ENCODE measurements around the gene SART1. TPM values are rescaled to one million over a fixed set of nuclear protein-coding genes. Genes with fewer than 3 reads are reported as not detected.

The SART1 gene, protein sequence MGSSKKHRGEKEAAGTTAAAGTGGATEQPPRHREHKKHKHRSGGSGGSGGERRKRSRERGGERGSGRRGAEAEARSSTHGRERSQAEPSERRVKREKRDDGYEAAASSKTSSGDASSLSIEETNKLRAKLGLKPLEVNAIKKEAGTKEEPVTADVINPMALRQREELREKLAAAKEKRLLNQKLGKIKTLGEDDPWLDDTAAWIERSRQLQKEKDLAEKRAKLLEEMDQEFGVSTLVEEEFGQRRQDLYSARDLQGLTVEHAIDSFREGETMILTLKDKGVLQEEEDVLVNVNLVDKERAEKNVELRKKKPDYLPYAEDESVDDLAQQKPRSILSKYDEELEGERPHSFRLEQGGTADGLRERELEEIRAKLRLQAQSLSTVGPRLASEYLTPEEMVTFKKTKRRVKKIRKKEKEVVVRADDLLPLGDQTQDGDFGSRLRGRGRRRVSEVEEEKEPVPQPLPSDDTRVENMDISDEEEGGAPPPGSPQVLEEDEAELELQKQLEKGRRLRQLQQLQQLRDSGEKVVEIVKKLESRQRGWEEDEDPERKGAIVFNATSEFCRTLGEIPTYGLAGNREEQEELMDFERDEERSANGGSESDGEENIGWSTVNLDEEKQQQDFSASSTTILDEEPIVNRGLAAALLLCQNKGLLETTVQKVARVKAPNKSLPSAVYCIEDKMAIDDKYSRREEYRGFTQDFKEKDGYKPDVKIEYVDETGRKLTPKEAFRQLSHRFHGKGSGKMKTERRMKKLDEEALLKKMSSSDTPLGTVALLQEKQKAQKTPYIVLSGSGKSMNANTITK
- 35.9 TPM for total RNA-seq
- long read RNA-seq, transcript SART1-201 (20 exons, 3,293 nt) = major isoform, 60 of 81 reads
- long read RNA-seq, partial matches to known transcripts = 14 of 81 reads
- long read RNA-seq, other reads (novel, unspliced or antisense) = 7 of 81 reads

DNA sequence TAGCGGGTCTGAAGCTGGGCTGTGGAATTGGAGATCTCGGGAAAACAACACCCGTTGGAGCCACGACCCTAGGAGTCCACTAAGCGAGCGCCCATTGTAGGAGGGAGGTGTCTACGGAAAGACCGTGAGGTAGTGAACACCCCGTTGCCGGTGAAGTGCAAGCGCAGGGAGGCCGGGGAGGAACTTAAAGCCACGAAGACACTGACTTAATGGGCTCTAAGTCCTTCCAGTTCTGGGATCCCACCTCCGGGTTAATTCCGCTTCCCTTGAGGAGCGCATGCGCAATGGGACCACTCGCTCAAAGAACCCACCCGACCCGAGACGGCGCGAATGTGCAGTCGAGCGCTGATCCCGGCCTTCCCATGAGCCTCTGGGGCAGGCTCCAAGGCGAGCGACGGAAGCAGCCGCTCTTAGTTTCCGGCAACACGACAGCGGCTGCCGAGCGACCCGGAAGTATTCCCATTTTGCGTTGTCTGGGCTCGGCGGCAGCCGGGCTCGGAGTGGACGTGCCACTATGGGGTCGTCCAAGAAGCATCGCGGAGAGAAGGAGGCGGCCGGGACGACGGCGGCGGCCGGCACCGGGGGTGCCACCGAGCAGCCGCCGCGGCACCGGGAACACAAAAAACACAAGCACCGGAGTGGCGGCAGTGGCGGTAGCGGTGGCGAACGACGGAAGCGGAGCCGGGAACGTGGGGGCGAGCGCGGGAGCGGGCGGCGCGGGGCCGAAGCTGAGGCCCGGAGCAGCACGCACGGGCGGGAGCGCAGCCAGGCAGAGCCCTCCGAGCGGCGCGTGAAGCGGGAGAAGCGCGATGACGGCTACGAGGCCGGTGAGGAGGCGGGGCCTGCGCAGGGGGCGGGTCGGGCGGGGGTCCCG is at the start of gene SART1:
SART1 (plus strand) TSS at position 468 of the 874 bp plus-strand sequence; CDS start at position 515, 47 bp downstream.
- intact Hi-C loops (cut with DNase I) = loop anchor here (1.0 to 2.0 kb wide), 4 partner anchors 41 to 91 kb away; partner anchors contain the start of genes BANF1, C11orf68, DRAP1 and EIF1AD
- DNase-seq (ENCODE audit: low spot score) = peak; percentile 99

DNA sequence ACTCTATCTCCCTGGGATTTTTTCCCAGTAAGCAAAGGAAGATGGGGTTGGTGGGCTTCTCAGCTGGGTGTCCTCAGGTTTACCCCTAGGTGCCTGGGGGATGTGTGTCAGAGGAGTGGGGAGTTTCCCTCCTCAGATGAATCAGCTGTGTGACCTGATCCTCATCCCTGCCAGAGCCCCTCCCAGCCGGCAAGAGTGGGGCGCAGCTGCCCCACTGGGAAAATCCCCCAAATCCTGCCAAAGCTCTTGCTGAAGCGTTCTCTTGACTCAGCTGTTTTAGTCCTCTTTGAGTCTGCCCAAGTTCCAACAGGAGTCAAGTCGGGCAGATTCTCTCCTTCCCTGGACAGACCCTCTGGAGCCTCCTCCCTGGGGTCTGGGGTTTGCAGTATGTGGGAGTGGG is 48.7 kb upstream of the SART1 start:
- DNase-seq (ENCODE audit: low spot score) = no peak
- intact Hi-C loops (cut with DNase I) = no loop called here

DNA sequence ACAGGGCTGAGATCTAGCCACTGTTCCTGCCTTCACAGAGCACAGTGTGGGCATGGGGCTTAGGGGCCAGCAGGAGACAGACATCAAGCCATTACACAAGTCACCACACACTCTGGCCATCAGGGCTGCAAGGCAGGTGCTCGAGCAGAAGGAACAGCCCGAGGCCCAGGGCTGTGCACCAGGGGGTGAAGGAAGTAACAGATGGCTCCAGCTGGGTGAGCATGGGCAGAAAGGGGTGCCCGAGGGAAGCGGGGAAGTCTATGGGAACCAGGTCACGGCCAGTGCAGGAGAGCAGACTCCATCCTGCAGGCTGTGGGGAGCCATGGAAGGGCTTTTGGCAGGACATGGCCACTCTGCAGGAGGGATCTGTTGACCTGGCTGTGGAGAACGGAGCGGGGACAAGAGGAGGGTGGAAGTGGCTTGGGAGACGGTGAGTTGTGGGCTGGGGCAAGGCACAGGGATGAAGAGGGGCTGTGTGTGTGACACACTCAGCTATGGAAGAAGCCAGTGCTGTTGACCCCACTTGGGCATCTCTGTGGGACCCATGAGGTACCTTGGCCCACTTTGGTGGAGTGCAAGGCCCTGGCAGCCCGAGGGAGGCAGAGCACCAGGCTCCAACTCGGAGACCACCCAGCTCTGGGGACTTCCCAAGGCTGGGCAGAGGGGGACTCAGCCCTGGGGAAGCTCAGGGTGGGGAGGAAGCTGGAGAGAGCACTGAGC is 46.3 kb upstream of the SART1 start:
- intact Hi-C loops (cut with DNase I) = loop anchor here (5.0 kb wide), 1 partner anchor 87 kb away; the partner anchor contains the start of genes BANF1 and EIF1AD
- no peak for DNase-seq (ENCODE audit: low spot score)

DNA sequence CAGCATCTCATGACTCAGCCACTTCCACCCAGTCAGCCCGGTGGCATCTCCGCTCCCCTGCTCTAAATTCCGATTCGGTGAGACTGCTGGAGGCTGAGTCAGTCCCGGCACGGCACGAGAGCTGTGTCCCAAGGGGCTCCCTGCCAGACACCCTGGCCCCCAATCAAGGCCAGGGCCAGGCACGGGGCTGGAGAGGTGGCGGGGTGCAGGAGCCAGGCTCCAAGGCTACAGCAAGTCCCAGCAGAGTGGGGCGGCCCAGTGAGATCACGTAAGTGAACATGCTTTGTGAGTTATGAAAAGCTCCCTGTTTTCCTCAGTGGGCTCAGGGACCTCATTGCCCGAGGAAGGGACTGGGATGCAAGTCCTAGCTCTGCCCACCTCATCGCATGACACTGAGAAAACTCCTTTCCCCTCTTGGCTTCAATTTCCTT is 45.7 kb upstream of the SART1 start:
- intact Hi-C loops (cut with DNase I) = loop anchor here (5.0 kb wide), 1 partner anchor 86 kb away; the partner anchor contains the start of genes BANF1 and EIF1AD
- peak; percentile 90 for DNase-seq (ENCODE audit: low spot score)

DNA sequence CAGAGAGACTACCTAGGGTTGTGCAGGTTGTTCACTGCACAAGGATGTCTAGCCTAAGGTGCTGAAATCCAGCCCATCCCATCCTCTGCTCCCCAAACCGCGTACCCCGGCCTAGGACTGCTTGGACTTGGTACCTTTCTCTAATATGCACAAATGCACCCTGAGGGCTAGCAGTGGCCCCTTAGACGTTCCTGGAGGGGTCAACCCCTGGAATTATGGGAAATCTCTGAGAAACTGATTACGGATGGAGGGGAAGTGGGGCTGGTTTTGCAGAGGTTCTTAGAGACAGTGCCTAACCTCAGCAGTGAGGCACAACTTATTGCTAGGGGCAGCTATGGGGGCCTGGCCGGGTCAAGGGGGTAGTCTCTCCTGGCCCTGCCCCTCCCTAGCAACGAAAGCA is 45.1 kb upstream of the SART1 start:
- intact Hi-C loops (cut with DNase I) = loop anchor here (5.0 kb wide), 1 partner anchor 86 kb away; the partner anchor contains the start of genes BANF1 and EIF1AD
- no peak for DNase-seq (ENCODE audit: low spot score)

DNA sequence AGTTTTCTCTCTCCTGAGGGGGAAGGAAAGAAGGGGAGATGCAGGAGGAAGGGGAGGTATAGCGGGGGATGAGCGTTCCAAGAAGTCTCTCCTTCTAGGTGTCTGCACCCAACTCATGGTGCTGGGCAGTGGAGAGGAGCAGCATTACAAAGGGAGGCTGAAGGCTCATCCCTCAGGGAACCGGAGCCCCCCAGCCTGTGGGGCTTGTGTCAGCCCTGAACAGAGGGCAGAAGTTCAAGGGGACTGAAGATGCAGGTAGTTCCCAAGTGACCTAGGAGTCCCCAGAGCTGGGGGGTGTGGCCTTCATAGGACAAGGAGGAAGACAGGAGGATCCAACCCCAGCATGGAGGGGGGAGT is 44.5 kb upstream of the SART1 start:
- no peak for DNase-seq (ENCODE audit: low spot score)
- intact Hi-C loops (cut with DNase I) = loop anchor here (5.0 kb wide), 1 partner anchor 85 kb away; the partner anchor contains the start of genes BANF1 and EIF1AD

DNA sequence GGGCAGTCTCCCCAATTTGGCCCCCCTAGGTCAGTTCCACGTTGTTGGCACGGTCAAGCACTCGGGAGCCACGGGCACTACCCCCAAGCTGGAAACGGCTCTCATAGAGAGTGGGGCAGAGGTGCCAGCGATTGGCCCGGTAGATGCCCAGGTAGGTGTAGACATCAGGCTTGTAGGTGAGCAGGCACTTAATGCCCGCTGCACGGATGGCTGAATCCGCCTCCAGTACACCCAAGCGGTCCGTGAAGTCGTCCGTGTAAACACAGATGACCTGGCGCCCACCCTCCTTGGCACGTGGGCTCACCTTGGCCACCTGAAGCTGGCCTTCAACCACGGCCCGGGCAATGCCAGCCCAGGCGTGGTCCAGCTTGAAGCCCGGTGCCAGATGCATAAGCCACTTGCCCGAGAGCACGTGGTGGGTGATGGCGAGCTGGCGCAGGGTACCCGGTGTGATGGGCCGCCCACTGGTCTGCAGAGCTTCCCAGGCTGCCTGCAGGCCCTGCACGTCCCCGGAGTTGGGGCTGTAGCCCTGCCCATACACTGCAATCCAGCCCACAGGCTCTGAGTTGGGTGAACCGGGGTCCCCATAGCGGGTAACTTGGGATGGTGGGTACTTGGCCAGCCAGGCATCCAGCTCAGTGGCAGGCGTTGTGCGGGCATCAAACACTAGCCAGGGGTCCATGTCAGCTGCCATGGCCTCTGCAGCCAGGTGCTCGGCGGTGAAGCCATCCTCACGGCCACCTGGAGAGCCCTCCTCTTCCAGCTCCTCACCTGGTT is 43.9 kb upstream of the SART1 start:
- intact Hi-C loops (cut with DNase I) = loop anchor here (2.0 to 5.0 kb wide), 2 partner anchors 43 to 85 kb away; partner anchors contain the start of genes BANF1, EIF1AD and SART1
- DNase-seq (ENCODE audit: low spot score) = no peak

DNA sequence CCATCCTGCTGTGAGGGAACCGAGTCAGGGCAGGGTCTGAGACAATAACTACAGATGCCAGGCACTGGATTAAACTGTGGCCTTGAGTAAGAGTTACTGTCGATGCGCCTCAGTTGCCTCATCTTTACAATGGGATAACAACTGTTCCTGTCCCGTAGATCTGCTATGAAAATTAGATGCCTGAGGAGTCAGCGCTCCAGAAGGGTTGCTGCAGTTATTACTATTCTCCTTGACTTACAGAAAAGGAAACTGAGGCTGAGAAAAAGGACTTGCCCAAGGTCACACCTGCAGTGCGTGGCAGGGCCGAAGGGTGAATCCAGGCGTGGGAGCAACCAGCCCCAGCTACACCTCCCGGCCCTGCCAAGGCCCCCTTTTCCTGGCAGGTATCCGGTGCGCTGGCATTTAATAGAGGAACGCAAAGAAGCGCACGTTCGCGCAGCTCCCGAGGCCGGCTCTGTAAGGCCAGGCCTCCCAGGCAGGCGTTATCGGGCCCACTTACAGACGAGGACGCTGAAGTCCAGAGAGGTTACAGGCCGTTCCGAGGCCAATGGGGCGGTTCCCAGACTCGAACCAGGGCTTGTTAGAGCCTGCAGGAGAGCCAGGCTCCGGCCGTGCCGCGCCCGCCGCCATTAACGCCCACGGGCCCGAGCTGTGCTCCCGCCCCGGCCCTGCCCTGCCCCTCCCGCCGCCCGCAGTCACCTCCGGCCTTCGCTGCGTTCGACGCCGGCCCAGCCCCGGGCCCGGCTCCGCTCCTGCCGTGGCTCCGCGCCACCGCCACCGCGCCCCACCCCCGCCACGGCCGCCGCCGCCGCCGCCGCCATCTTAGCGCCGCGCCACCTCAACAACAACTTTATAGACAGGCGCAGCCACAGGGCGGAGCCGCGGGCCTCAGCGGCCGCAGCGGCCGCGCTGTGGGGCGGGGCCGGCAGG is 43.1 kb upstream of the SART1 start, which contains the start of gene C11orf68:
C11orf68 (minus strand) TSS at position 852 of the 930 bp plus-strand sequence; CDS start at position 821, 31 bp downstream.
- DNase-seq (ENCODE audit: low spot score) = no peak
- intact Hi-C loops (cut with DNase I) = loop anchor here (1.0 to 5.0 kb wide), 4 partner anchors 30 to 84 kb away; partner anchors contain the start of genes BANF1, EIF1AD, FIBP and SART1

DNA sequence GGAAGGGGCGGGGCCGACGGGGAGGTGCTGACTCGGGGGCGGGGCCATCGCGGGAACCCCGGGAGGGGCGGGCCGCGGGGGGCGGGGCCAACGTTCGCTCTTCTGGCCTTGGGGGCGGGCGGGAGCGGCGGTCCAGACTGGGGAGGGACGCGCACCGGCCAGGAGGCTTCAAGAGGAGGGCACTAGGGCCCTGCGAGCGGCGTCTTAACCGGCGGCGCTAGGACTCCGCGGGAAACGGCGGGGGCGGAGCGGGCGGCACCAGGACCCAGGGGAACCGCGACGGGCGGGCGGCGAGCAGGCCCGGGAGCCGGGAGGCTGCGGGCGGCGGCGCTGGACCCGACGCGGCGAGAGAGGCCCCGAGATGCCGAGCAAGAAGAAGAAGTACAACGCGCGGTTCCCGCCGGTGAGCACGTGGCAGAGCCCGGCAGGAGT is 42.4 kb upstream of the SART1 start, which contains the start of gene DRAP1:
DRAP1 (plus strand) TSS at position 286 of the 432 bp plus-strand sequence; CDS start at position 362, 76 bp downstream.
- peak; percentile 100 for DNase-seq (ENCODE audit: low spot score)
- intact Hi-C loops (cut with DNase I) = loop anchor here (1.0 to 5.0 kb wide), 4 partner anchors 31 to 83 kb away; partner anchors contain the start of genes BANF1, EIF1AD, FIBP and SART1

DNA sequence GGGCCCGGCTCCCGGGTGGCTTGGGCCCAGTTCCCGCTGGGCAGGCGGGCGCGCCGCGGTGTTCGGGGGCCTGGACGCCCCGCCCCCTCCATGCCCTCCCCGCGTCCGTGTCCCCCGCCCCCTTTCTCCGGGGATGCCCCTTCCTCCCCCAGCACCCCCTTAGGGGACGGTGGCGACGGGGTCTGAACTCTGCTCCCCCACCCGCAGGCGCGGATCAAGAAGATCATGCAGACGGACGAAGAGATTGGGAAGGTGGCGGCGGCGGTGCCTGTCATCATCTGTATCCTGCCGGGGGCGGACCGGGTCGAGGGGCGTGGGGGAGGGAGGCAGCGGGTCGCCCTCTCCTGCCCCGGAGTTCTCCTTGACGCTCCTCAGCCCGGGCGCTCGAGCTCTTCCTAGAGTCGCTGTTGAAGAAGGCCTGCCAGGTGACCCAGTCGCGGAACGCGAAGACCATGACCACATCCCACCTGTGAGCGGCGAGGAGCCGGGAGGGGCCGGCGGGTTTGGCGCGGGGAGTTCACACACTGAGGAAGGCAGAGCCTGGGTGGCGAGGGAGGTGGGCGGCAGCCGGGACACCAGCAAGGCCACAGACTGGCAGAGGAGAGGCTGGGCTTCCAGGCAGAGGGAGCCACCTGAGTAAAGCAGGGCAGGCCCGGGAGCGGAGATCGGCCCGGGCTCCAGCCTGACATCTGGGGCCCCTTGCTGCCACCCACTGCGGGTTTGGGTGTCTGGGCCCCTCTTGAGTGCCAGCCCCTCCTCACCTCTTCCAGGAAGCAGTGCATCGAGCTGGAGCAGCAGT is 41.8 kb upstream of the SART1 start:
- intact Hi-C loops (cut with DNase I) = loop anchor here (1.0 to 5.0 kb wide), 4 partner anchors 31 to 83 kb away; partner anchors contain the start of genes BANF1, EIF1AD, FIBP and SART1
- DNase-seq (ENCODE audit: low spot score) = no peak

DNA sequence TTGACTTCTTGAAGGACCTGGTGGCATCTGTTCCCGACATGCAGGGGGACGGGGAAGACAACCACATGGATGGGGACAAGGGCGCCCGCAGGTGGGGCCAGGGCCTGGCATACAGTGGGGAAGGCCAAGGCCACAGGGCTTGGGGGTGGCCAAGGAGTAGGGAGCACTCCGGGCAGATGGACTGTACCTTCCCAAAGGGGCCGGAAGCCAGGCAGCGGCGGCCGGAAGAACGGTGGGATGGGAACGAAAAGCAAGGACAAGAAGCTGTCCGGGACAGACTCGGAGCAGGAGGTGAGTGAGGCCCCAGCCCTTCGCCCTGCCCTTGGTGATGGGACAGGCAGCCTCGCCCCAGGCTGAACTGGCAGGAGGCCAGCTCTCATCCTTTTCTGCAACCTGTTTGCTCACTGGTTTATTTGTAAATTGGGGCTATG is 41.1 kb upstream of the SART1 start:
- no peak for DNase-seq (ENCODE audit: low spot score)
- intact Hi-C loops (cut with DNase I) = no loop called here

DNA sequence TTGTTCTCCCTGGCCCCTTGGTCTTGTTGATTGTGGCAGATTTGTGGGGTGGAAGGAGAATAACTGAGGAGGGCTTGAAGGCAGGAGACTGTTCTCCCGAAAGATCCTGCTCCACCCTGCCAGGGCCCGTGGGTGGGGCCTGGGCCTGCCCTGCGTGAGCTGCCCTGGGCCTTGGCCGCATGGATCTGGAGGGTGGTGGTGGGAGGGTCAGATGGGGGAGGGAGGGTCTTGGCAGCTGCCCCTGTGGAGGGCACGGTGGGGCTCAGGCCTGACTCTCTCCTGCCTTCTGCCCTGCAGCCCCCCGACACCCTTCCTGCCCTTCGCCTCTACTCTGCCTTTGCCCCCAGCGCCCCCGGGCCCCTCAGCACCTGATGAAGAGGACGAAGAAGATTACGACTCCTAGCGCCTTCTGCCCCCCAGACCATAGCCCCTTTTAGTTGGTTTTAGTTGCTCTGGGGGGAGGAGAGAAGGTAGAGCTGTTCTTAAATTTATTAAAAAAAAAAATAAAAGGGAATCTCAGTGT is 40.4 kb upstream of the SART1 start:
- DNase-seq (ENCODE audit: low spot score) = no peak
- intact Hi-C loops (cut with DNase I) = no loop called here

DNA sequence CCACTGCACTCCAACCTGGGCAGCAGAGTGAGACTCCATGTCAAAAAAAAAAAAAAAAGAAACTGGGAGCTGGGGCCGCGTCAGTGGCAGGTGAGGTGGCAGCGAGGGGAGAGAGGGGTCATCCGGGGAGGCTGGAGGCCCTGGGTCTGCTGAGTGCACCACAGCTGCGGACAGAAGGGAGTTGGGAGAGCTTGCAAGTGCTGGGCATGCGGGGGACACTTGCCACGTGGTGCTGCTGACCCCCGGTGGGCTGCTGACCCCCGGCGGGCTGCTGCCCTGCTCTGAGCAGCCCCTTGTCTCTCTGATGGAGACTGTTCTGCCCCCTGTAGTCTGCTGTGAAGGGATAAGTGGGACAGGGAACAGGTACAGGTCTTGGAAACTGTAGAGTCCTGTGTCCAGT is 39.7 kb upstream of the SART1 start:
- DNase-seq (ENCODE audit: low spot score) = no peak
- intact Hi-C loops (cut with DNase I) = no loop called here

DNA sequence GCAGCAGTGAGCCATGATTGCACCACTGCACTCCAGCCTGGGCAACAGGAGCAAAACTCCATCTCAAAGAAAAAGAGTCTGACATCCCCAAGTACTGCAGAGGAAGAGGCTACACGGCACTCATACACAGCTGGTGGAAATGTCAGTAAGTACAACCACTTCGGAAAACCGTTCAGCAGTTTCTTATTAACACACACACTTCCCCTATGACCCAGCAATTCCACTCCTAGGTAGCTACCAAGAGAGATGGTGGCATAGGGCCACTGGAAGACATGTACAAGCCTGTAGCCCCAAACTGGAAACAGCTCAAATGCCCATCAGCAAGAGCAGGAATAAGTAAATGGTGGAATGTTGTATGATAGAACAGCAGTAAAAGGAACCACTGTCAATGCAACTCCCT is 39.0 kb upstream of the SART1 start:
- intact Hi-C loops (cut with DNase I) = no loop called here

DNA sequence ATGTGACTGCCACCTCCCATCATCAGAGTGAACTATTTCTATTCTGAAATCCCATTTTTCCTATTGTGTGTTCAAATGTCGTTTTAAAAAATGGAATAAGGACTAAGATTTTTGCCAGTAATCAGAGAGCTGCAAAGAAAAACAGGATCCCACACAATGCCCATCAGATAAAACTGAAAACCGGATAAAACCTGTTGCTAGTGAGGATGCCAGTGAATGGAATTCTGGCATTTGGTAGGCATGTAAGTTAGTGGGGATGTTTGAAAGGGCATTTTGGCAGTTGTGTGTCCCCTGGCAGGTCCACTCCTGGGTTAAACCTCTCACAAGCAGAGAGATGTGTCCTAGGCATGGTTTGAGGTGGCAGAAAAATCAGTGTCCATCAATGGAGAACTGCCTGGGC is 36.1 kb upstream of the SART1 start:
- DNase-seq (ENCODE audit: low spot score) = no peak
- intact Hi-C loops (cut with DNase I) = no loop called here

More for the DNA sequence above, 39.0 kb upstream of the SART1 start:
- DNase-seq (ENCODE audit: low spot score) = no peak

All from cardiac septum (tissue), 1 donor.